ENCODE measurements around the gene SMCO1. TPM values are rescaled to one million over a fixed set of nuclear protein-coding genes. Genes with fewer than 3 reads are reported as not detected.
"Not testable (repeated sequence)": the region's sequence is repeated elsewhere in the genome, so short reads cannot be mapped to it uniquely, and the experiment has no call there.

The SMCO1 gene
- total and polyA plus RNA-seq, 11 donors = 2.6 to 130 (median 50.0) TPM

GRCh38 chr3:196524527-196524926, 9.4 kb upstream of the SMCO1 start:
- intact Hi-C loops (cut with DNase I) = loop anchor here in 4 of 10 donors (5.0 to 10.0 kb wide), 3 partner anchors 37 to 470 kb away; no protein-coding TSS in a partner anchor
- WGBS, 4 donors = 51 to 69% (median 59%) methylated on average over 5 of the region's 5 CpGs

GRCh38 chr3:196523841-196524240, 8.7 kb upstream of the SMCO1 start:
- H3K36me3 ChIP-seq = no peaks in the 10 kb centered on the region
- TF ChIP-seq POLR2A (IDR thresholded peaks at IDR 0.05) (no peak), CTCF (IDR thresholded peaks at IDR 0.05) (no peak)
- WGBS, 4 donors = 88 to 96% (median 93%) methylated on average over 4 of the region's 4 CpGs

More at GRCh38 chr3:196524527-196524926, 9.4 kb upstream of the SMCO1 start:
- Histone ChIP-seq H3K36me3 (no peaks in the 10 kb centered on the region), H3K4me3 (no peak overlapping the region), H3K9me3 (peaks cover 0 to 23% (median 12%) of the 10 kb centered on the region in 12 donors), H3K27me3 (no peaks in the 10 kb centered on the region), H3K4me1 (peaks cover 0 to 11% (median 0%) of the 10 kb centered on the region in 12 donors), H3K27ac (no peak overlapping the region)
- no peak for DNase-seq
- TF ChIP-seq POLR2A (IDR thresholded peaks at IDR 0.05) = no peak
- TF ChIP-seq CTCF (IDR thresholded peaks at IDR 0.05) = no peak
- ATAC-seq = no peak

GRCh38 chr3:196521291-196521690, 6.1 kb upstream of the SMCO1 start:
- not testable (repeated sequence) for H3K27me3 ChIP-seq, H3K4me1 ChIP-seq, H3K4me3 ChIP-seq, H3K27ac ChIP-seq, ATAC-seq, DNase-seq, H3K36me3 ChIP-seq
- peaks cover 0 to 42% (median 27%) of the 10 kb centered on the region in 12 donors for H3K9me3 ChIP-seq
- intact Hi-C loops (cut with DNase I) = loop anchor here in 4 of 10 donors (5.0 to 10.0 kb wide), 3 partner anchors 34 to 466 kb away; no protein-coding TSS in a partner anchor
- WGBS, 4 donors = 79 to 89% (median 86%) methylated on average over 12 of the region's 12 CpGs

More at GRCh38 chr3:196523841-196524240, 8.7 kb upstream of the SMCO1 start:
- intact Hi-C loops (cut with DNase I) = loop anchor here in 4 of 10 donors (5.0 to 10.0 kb wide), 3 partner anchors 37 to 469 kb away; no protein-coding TSS in a partner anchor
- Histone ChIP-seq H3K4me1 (peaks cover 0 to 6% (median 0%) of the 10 kb centered on the region in 12 donors), H3K27ac (no peak overlapping the region), H3K9me3 (peaks cover 0 to 30% (median 19%) of the 10 kb centered on the region in 12 donors), H3K4me3 (no peak overlapping the region), H3K27me3 (no peaks in the 10 kb centered on the region)
- no peak for DNase-seq
- ATAC-seq = no peak

- Histone ChIP-seq H3K27me3 (no peaks in the 10 kb centered on the region), H3K36me3 (no peaks in the 10 kb centered on the region), H3K9me3 (peaks cover 0 to 42% (median 27%) of the 10 kb centered on the region in 12 donors), H3K4me3 (no peak overlapping the region), H3K4me1 (peaks cover 0 to 10% (median 0%) of the 10 kb centered on the region in 12 donors), H3K27ac (no peak overlapping the region)
- intact Hi-C loops (cut with DNase I) = loop anchor here (1.0 to 10.0 kb wide), 10 partner anchors 32 to 465 kb away; no protein-coding TSS in a partner anchor
- WGBS, 4 donors = 83 to 89% (median 85%) methylated on average over 5 of the region's 5 CpGs
- no peak for DNase-seq
- TF ChIP-seq POLR2A (IDR thresholded peaks at IDR 0.05) = no peak
- TF ChIP-seq CTCF (IDR thresholded peaks at IDR 0.05) = no peak
- no peak for ATAC-seq
These were observed 4.6 kb upstream of the SMCO1 start for GRCh38 chr3:196519718-196520082.
